SU-DHL-6 (cell line): ENCODE data around the gene NPAT.

Source experiments
- EZH2phosphoT487 ChIP-seq: fragments of 200-600 bp; sonication (generic), shearing (Covaris generic); conservative IDR thresholded peaks from 2 replicates; pipeline ENCODE4 v1.6.1; 2018; ENCODE audit warnings: mild to moderate bottlenecking, antibody characterized with exemption, low read length, moderate library complexity, mixed read lengths
- TF ChIP-seq, protein P1 (sequence below): fragments of 200-600 bp; sonication (generic); IDR thresholded peaks from one replicate; pipeline ENCODE4 v1.5.1; 2017; ENCODE audit warnings: antibody characterized with exemption, mild to moderate bottlenecking, low read length, moderate library complexity; ENCODE audit not compliant: insufficient read depth, poor library complexity, severe bottlenecking

DNA sequence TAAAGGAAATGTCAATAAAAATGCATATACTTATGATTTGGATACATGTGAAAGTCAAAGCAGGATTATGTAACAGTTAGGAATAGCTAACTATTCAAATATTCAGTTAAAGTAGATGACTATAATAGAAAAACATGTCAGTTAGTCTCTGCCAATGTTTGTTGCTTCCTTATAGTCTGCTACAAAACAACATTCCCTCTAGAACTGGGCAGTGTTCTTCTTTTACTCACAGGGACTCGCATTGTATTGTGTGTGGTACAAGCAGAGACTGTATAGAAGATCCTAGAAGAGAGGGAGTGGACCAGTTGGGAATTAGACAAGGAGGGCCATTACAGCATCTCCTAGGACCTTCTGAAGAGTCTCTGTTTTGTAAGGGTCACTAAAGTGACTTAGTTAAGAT lies 90.4 kb downstream of the NPAT start:
- TF ChIP-seq, protein P1, sequence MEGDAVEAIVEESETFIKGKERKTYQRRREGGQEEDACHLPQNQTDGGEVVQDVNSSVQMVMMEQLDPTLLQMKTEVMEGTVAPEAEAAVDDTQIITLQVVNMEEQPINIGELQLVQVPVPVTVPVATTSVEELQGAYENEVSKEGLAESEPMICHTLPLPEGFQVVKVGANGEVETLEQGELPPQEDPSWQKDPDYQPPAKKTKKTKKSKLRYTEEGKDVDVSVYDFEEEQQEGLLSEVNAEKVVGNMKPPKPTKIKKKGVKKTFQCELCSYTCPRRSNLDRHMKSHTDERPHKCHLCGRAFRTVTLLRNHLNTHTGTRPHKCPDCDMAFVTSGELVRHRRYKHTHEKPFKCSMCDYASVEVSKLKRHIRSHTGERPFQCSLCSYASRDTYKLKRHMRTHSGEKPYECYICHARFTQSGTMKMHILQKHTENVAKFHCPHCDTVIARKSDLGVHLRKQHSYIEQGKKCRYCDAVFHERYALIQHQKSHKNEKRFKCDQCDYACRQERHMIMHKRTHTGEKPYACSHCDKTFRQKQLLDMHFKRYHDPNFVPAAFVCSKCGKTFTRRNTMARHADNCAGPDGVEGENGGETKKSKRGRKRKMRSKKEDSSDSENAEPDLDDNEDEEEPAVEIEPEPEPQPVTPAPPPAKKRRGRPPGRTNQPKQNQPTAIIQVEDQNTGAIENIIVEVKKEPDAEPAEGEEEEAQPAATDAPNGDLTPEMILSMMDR: no peak
- TF ChIP-seq EZH2phosphoT487: no peak
